ENCODE results near the gene PYGB.

GRCh38 chr20:25247518-25247955 is 348 bp upstream of the PYGB start:
- no peak for TF ChIP-seq CTCF (IDR thresholded peaks at IDR 0.05)
- TF ChIP-seq POLR2A (IDR thresholded peaks at IDR 0.05): no peak

Measured in tibial nerve (tissue), 3 donors.